Measurements from ENCODE around the gene FOXK1.
"Not testable (repeated sequence)": the region's sequence is repeated elsewhere in the genome, so short reads cannot be mapped to it uniquely, and the experiment has no call there.

The FOXK1 gene

DNA sequence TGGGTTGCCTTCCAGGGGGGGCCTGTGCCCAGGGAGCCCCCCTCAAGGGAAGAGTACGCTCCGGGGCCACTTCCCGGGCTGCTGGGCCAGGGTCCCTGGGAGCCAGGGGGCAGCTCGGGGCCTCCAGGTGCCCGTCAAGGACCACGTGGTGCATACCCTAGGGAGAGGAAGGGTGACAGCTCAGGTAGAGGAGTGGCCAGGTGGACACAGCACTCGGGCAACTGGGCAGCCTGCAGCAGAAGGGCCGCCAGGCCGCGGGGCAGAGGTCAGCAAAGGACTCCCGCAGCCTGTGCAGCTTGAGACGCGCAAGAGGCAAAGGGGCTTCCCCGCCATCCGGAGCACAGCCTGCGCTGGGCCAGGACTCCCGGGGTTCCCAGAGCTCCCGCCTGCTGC lies 119.7 kb downstream of the FOXK1 start:
- H3K4me3 ChIP-seq (ENCODE audit: control insufficient read depth, low read depth, low read length) = no peak overlapping the region
- TF ChIP-seq, protein P1, sequence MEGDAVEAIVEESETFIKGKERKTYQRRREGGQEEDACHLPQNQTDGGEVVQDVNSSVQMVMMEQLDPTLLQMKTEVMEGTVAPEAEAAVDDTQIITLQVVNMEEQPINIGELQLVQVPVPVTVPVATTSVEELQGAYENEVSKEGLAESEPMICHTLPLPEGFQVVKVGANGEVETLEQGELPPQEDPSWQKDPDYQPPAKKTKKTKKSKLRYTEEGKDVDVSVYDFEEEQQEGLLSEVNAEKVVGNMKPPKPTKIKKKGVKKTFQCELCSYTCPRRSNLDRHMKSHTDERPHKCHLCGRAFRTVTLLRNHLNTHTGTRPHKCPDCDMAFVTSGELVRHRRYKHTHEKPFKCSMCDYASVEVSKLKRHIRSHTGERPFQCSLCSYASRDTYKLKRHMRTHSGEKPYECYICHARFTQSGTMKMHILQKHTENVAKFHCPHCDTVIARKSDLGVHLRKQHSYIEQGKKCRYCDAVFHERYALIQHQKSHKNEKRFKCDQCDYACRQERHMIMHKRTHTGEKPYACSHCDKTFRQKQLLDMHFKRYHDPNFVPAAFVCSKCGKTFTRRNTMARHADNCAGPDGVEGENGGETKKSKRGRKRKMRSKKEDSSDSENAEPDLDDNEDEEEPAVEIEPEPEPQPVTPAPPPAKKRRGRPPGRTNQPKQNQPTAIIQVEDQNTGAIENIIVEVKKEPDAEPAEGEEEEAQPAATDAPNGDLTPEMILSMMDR (IDR thresholded peaks at IDR 0.05; ENCODE audit: control insufficient read depth, insufficient read depth, low read depth, low read length, missing control alignments) = no peak
- no peak for DNase-seq (ENCODE audit: low read depth)

DNA sequence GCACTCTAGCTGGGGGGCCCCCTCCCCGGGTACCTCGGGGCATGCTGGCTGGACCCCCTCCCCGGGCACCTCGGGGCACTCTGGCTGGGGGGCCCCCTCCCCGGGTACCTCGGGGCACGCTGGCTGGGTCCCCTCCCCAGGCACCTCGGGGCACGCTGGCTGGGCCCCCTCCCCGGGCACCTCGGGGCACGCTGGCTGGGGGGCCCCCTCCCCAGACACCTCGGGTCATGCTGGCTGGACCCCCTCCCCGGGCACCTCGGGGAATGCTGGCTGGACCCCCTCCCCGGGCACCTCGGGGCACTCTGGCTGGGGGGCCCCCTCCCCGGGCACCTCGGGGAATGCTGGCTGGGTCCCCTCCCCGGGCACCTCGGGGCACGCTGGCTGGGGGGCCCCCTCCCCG lies 120.5 kb downstream of the FOXK1 start:
- not testable (repeated sequence) for DNase-seq (ENCODE audit: low read depth)

DNA sequence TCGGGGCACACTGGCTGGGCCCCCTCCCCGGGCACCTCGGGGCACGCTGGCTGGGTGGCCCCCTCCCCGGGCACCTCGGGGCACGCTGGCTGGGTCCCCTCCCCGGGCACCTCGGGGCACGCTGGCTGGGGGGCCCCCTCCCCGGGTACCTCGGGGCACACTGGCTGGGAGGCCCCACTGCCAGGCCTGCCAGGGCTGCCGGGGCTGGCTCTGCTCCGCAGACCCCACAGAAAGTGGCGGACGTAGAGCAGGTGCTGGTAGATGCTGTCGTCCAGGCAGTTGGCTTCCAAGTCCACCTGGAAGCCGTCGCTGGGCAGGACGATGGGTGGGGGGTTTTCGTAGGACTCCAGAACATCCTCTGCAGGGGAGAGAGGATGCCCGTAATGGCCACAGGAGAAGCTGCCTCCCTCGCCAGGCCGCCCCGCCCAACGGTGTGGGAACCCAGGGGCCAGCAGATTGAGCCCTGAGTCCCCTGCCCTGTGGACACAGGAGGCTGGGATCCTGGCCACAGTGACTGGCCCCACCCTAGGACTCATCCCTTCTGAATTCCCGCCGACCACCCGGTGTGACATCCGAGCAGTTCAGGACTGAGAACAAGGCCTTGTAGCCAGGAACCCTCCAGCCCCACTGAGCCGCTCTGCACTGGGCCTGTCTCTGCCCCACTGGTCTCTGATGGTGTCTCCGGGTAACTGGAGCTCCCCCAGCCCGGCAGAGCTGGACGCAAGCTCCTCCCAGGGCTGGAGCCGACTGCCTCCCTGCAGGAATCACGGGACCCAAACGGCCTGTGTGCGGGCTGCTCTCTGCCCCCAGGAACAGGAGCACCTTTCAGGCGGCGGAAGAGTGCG lies 121.5 kb downstream of the FOXK1 start:
- H3K4me3 ChIP-seq (ENCODE audit: control insufficient read depth, low read depth, low read length) = no peak overlapping the region

More for the DNA sequence above, 120.5 kb downstream of the FOXK1 start:
- not testable (repeated sequence) for H3K4me3 ChIP-seq (ENCODE audit: control insufficient read depth, low read depth, low read length)

DNA sequence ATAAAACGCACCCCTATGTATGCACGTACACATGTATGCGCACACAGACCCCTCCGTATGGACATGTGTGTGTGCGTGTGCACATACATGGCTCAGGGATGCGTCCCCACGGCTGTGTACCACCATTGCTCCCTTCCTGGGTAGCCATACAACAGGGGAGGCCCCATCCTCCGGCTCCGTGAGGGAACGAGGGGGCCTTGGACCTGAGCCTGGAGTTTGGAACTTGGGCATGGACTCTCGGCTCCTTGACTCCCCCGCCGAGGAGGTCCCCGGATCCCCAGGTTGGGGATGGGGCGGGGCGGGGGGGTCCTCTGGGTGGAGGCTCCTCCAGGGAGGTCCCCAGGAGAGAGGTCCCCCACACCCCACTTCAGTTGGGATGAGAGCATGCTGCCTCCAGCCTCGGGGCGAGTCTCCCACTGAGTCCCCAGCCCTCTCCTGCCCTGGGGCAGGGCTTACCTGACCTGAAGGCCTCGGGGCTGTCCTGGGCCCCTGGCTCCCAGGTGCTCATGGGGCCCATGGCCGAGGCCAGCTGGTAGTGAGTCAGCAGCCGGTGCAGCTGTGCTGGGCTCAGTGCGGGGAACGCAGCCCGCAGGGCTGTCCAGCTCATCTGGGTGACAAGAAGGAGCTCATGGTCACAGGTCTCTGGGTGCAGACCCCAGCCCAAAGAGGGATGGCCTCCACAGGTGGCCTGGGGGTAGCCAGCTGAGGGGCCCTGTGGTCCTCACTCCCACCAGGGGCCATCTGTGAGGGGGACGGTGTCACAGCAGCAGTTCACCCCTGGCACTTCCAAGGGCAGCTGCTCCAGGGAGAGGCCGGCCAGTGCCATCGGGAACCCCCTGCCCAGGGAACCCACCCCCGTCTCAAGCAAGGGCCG lies 123.3 kb downstream of the FOXK1 start:
- no peak for DNase-seq (ENCODE audit: low read depth)
- TF ChIP-seq, protein P1 (IDR thresholded peaks at IDR 0.05; ENCODE audit: control insufficient read depth, insufficient read depth, low read depth, low read length, missing control alignments) = no peak
- no peak overlapping the region for H3K4me3 ChIP-seq (ENCODE audit: control insufficient read depth, low read depth, low read length)

More for the DNA sequence above, 121.5 kb downstream of the FOXK1 start:
- TF ChIP-seq, protein P1 (IDR thresholded peaks at IDR 0.05; ENCODE audit: control insufficient read depth, insufficient read depth, low read depth, low read length, missing control alignments) = no peak
- no peak for DNase-seq (ENCODE audit: low read depth)

DNA sequence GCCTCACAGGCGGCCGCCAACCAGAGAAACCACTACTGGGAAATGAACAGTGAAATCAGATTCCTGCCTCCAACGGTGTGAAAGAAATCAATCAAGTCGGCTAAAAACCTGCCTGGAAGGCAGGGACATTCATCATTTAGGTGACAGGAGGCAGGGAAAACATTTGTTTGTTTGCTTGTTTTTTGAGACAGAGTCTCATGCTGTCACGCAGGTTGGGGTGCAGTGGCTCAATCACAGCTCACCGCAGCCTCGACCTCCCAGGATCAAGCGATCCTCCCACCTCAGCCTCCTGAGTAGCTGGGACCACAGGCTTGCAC lies 123.8 kb downstream of the FOXK1 start:
- H3K4me3 ChIP-seq (ENCODE audit: control insufficient read depth, low read depth, low read length) = no peak overlapping the region

DNA sequence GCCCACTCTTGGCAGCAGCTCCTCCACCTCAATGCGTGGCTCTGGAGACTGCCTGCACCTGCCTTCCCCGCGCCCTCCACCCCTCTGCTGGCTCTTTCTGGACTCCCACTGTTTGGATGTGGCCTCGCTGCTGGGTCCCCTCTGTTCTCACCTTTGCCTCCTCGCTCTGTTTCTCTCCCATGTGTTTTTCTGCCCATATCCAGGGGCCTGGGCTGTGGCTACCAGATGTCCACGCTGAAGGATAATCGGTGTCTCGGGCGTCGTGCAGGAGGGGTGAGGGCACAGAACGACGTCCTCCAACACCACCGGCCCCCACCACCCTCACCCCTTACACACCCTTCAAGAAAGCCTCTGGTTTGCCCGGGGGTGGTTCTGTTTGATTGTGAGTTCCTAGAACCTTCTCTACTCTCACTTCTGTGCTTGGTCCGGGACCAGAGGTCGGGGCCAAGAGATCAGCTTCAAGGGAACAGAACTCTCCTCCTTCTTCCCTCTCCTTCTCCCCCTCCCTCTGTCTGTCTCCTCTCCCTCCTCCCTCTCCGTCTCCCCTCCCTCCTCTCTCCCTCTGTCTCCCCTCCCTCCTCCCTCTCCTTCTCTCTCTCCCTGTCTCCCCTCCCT lies 125.0 kb downstream of the FOXK1 start:
- no peak for DNase-seq (ENCODE audit: low read depth)
- no peak overlapping the region for H3K4me3 ChIP-seq (ENCODE audit: control insufficient read depth, low read depth, low read length)
- TF ChIP-seq, protein P1 (IDR thresholded peaks at IDR 0.05; ENCODE audit: control insufficient read depth, insufficient read depth, low read depth, low read length, missing control alignments) = no peak

More for the DNA sequence above, 123.8 kb downstream of the FOXK1 start:
- TF ChIP-seq, protein P1 (IDR thresholded peaks at IDR 0.05; ENCODE audit: control insufficient read depth, insufficient read depth, low read depth, low read length, missing control alignments) = no peak
- no peak for DNase-seq (ENCODE audit: low read depth)
